GM19025 (cell line): ENCODE data around the gene MEF2A.
"Not testable (repeated sequence)": the region's sequence is repeated elsewhere in the genome, so short reads cannot be mapped to it uniquely, and the experiment has no call there.

Experiments used
- ATAC-seq: cut with Tn5 transposase; IDR thresholded peaks from one replicate; pipeline ENCODE4 v1.9.1; 2021; ENCODE audit warnings: mild to moderate bottlenecking, low read depth, moderate library complexity; ENCODE audit not compliant: unreplicated experiment

MEF2A gene

DNA sequence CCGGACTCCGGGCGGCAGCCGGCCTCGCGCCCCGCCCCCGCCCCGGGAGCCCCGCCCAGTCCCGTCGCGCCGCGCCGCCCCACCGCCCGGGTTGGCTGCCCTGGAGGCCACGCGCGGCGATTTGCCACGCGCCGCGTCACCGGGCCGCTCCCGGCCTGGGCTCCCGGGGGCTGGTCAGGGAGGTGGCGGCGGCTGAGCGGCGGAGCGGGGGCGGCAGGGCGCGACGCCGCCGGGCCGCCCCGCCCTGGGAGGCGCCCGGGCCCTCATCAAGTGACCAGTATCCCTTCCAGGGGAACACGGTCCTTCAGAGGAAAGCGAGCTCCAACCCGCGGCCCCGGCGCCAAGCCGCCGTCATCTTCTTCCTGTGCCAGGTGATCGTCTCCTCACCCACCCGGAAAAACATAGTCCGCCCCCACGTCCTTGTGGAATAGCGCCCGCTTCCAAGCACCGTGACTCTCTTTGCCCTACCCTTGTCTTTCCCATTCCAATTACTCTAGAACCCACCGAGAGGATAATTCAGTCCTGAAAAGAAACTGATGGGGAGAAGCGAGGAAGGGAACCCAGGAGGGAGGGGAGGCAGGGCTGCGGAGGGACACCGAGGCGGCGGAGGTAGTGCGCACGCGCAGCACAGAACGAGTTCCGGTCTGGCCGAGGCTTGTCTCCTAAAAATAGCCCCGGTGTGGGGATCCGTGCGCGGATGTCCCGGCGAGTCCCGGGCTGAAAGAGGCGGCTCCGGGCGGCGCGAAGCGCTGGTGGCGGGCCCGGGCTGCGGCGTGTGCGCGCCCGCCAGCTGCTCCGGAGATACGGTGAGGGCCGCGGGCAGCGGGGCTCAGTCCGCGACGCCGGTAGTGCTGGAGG is at the start of gene MEF2A:
Gene MEF2A (plus strand): TSS at position 686 of the 858 bp plus-strand sequence. CDS start 67,136 bp downstream, outside the sequence.
- peak; percentile 65 for ATAC-seq

DNA sequence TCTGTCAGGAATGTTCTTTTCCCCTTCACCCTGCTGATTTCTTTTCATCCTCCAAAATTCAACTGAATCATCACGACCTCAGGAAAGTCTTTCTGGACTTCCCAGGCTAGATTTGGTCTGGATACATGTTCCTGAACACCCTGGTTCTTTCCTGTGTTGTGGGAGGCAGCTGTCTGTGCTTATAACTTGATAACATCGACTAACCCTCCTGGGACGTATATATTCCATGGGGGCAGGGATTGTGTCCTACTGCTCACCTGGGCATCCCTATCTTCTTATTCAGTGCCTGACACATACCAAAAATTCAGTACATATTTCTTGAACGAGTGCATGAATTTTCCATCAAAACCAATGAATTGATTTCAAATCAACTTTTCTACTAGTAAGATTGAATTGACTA is 47.6 kb upstream of the MEF2A start:
- no peak for ATAC-seq

DNA sequence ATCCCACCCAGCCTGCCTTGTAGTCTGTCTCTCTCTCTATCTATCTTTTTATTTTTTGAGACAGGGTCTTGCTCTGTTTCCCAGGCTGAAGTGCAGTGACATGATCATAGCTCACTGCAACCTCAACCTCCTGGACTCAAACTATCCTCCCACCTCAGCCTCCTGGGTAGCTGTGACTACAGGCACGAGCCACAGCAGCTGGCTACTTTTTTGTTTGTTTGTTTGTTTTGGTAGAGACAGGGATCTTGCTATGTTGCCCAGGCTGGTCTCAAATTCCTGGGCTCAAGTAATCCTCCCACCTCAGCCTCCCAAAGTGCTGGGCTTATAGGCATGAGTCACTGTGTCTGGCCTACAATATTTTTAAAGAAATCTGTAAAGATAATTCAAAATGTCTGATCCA is 46.4 kb upstream of the MEF2A start:
- ATAC-seq = not testable (repeated sequence)

DNA sequence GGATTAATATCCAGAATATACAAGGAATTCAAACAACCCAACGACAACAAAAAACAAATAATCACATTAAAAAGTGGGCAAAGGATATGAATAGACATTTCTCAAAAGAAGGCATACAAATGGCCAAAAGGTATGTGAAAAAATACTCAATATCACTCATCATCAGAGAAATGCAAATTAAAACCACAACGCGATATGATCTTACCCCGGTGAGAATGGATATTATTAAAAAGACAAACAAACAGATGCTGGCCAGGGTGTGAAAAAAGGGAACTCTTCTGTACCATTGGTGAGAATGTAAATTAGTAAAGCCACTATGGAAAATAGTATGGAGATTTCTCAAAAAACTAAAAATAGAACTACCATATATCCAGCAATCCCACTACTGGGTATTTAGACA is 43.5 kb upstream of the MEF2A start:
- no peak for ATAC-seq

DNA sequence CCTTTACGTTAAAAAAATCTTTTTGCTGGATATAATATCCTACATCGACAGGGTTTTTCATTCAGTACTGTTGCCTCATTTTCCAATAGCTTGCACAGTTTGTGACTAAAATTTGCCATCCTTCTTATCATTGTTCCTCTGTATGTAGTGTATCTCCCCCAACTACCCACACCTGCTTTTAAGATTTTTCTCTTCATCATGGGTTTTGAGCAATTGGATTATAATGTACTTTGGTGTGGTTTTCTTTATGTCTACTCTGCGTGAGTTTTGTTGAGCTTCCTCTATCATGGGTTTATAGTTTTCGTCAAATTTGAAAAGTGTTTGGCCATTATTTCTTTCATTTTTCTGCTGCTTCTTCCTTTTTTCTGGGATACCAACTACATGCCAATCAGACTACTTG is 39.6 kb upstream of the MEF2A start:
- ATAC-seq = no peak

DNA sequence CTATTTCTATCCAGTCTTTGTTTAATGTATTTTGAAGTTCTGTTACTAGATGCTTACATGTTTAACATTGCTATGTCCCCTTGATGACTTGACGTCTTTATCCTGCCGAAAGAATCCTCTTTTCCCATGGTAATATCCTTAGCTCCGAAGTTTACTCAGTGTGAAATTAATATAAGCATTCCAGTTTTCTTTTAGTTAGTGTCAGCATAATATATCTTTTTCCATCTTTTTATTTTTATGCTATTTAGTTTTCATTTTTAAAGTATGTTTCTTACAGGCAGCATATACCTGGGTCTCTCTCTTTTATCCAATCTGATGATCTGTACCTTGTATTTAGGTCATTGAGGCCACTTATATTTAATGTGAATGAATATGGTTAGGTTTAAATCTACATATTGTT is 39.1 kb upstream of the MEF2A start:
- ATAC-seq = no peak

DNA sequence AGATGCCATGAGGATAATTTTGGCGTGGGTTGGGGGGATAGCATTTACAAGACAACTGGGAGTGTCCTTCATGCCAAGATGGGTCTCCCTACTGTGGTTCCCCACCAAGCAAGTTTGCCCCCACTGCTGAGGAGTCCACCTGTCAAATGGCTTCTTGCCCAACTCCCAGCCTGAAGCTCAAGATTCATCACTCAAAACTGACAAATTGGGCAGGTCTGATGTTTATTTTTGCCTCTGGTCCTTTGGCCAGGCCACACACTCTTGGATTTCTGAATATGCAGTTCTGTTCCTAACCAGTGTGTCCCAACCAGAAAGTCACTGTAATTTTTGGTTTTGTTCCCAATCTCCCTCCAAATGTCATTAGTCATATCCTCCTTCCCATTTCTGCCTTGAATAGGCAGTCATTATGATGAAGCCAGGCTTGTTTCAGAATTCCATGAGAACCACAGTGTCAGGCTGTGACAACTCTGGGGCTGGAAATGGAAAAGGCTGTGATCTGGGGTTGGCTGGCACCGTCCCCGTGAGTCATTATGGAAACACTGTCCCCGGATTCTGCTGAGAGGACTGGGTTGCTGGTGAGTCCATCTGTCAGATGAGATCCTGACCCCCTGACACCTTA is 29.3 kb upstream of the MEF2A start:
- no peak for ATAC-seq

DNA sequence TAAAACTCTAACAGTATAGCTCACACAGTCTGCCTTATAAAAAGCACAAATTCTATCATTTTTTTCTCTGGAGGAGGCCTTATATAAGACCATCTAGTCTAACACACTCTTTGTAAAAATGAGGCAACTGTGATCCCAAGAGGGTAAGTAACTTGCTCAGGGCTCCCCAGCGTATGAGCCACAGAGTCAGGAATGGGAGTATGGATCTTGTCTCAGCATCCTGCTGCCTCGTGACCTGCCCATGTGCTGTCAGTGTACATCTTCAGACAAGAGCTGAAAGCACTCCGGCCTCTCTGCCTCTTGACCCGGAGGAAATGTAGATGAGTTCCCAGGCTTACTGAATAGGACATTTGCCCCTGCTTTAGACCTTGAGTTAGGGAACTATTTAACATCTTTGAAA is 28.4 kb upstream of the MEF2A start:
- ATAC-seq = no peak

DNA sequence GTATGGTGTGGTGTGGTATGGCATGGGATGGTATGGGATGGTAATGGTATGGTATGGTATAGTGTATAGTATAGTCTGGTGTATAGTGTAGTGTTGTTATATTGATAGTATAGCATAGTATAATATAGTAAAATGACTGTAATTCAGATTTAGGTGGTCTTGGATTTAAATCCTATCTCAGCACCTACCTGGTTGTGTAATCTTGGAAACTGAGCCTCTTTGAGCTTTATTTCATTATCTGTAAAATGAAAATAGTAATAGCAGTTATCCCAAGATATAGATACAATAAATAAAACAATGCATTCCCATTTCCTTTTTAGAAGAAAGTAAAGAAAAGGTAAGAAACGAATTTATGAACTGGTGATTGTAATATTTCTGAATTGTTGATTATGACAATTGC is 27.5 kb upstream of the MEF2A start:
- no peak for ATAC-seq

DNA sequence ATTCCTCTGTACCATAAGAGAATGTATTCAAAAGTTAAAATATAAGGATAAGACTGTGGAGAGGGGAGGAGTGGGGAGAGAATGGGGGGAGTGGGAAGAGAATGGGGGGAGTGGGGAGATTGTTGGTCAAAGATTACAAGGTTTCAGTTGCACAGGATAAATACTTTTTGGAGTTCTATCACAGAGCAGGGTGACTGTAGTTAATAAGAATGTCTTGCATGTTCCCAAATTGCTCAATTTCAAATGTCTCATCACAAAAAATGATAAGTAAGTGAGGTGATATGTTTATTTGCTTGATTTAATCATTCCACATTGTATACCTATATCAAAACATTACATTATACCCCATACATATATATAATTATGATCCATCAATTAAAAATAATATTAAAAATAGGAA is 23.0 kb upstream of the MEF2A start:
- no peak for ATAC-seq

DNA sequence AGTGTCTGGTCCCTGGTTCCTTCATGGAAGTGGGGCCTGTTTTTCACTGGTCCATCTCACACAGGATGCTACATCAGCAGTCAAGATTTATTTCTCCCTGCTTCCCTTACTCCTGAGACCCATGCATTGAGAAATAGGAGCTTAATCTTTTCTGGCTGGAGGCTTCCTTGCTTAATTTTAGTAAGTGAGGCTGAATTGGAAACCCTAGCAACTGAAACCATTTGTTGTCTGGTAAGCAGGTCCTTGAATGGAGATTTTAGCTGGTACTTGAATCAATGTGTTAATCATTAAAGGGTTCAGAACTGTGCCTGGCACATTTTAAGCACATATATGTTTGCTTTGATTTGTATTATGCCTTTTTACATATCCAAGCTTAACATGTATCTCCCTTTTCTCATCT is 20.2 kb upstream of the MEF2A start:
- ATAC-seq = no peak

DNA sequence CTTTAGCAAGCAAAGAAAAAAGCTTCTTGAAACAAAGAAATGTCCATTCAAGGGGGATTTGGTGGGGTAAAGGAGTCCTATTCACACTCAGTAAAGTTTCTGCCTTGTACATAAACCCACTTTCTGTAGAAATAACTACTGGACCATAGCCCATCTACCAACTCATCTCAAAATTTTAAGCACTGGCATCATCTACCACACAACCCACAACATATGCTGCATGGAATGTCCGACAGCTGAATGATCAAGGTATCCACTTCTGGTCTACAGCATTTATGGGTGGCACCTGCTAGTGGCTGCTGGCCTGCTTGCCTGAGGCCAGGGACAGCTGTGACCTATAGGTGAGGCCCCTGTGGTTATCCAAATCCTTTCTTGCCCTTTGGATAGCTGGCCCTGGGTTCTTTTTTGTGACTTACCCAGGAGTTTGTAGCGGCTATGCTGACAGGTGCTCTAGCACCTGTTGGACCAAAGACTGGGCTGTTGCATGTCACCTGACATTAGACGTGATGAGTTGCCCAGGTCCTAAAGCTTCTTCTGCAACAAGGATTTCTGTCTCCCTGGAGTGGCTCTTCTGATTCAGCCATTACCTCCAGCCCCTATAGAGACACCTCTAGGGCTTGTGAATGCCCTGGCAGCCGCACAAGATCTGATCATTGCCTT is 19.2 kb upstream of the MEF2A start:
- ATAC-seq = no peak

DNA sequence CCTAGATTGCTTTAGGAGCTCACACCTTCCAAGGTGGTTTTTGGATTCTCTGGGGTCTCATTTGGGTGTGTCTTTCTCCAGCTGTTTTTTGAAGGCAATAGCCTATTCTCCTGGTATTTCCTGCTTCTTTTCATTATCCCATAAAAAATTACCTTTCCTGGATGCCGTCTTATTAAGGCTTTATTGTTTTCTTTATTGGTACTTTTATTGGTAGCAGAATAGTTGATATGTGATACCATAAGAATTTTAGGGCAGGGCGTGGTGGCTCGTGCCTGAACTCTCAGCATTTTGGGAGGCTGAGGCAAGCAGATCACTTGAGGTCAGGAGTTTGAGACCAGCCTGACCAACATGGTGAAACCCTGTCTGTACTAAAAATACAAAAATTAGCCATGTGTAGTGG is 18.3 kb upstream of the MEF2A start:
- ATAC-seq = no peak

DNA sequence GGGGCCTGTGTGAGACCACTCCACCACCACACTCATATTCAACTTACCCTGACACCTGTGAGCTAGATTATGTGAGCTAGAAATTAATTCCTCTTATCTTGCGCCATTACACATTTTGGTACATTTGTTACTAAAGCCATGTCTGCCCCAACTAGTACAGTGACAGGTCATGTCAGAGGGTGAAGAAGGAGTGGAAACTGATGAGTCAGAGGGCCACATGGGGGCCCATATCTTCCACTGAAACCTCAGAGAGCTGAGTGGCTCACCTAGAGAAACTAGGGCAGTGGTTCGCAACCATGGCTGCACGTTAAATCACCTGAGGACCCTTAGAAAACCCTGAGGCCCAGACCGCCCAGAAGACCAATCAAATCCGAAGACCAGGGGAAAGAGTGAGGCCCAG is 15.7 kb upstream of the MEF2A start:
- ATAC-seq = no peak

DNA sequence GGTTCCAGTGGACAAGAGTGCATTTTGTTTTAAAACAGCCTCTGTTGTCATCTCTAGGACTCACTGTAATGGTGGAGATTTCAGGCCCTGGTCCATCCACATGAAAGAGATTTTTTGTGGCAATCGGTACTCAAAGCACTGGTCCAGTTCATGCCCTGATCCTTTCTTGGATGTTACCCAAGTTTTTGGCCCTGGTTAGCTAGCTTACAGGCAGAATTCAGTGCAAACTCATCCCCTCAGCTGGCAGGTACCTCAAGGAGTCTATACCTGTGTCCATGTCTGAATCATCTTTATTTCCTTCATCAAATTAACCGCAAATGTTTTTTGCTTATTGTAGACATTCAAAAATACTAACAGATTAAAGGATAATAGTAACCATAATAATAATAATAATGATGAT is 13.7 kb upstream of the MEF2A start:
- ATAC-seq = no peak

DNA sequence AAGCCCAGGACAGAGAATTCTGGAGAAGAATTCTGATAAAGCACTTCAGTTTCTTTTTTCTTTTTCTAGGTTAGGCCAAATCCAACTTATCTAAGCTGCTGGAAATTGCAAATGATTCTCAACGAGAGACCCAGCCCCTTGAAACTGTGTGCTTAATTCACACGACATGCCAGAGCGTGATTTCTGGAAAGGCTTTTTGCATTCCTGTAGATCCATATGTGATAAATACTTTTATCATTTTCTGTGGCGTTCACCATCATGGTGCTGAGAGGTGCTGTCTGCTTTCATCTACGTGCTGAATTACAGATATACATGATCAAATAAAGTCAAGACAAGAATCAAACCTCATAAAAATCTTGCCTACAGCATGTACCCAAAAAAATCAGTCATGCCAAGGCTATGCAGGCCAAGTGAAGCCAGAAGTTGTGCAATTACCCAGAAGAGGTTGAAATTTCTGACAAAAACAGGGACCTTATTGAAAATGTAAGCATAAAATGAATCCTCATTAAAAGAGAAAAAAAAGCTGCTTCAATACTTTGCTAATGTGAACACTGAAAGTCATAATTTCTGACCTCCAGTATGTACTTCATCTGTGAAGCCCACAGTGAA is 10.8 kb upstream of the MEF2A start:
- no peak for ATAC-seq

DNA sequence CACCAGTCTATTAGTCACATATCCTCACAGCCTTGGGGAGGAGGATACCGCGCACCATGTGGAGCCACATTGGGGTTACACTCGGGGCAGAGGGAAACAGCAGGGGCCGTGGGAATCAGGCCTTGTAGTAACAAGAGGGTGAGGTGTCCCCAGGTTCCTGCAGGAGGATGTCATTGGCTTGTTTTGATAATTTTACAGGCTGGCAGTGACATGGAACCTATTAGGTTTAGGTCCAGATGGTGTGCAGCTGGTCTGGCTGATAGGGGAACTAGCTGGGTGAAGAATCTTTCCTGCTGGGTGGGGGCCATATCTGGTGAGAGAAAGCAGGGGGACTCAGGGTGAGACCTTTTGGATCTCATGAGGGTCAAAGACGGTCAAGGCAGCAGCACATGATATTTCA is 9.8 kb upstream of the MEF2A start:
- no peak for ATAC-seq

DNA sequence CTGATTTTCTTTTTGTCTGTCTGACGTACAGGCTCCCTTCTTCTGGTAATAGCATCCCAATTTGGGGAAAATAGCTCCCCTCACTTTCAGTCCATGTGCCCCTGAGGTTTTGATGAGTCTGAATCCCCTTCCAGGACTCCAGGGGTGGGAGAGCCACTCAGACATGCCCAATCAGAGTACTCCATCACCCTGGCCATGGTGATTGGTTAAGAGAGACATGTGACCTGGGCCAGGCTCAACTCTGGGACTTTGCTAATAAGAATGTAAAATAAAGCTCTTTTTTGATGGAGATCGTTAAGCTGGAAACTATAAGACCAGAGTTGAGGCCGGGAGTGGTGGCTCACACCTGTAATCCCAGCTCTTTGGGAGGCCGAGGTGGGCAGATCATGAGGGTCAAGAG is 9.2 kb upstream of the MEF2A start:
- no peak for ATAC-seq

DNA sequence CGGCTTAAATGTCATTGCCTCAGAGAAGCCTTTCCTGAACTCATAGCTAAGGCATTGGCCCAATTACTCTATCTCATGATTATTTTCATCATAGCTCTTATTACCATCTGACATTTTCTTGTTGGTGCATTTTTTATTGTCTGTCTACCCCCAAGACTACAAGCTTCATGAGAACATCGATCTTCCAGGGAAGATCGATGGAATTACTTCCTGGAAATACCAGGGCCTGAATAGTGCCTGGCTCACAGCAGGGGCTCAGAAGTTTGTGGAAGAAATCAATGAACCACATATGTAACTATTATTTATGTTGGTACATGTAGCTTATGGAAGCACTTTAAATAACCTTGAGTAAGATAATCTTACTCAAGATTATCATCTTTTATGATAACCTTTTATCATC is 7.7 kb upstream of the MEF2A start:
- ATAC-seq = no peak

DNA sequence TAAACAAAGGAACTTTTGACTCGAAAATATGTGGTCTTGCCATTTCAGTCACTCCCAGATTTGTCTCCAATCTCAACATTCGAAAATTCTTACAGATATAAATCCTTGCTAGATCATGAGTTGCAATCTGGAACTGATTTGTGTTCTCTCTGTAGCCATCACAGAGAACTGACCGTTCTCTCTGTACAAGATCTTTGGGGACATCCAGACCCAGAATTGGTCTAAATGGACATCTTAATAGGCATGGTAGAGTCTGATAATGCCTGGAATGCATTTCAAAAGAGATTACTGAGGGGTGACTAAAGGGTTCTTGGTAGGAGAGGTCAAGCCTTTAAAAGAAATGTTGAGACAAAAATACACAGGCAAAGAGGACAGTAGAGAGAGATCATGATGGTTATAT is 7.2 kb upstream of the MEF2A start:
- ATAC-seq = no peak

DNA sequence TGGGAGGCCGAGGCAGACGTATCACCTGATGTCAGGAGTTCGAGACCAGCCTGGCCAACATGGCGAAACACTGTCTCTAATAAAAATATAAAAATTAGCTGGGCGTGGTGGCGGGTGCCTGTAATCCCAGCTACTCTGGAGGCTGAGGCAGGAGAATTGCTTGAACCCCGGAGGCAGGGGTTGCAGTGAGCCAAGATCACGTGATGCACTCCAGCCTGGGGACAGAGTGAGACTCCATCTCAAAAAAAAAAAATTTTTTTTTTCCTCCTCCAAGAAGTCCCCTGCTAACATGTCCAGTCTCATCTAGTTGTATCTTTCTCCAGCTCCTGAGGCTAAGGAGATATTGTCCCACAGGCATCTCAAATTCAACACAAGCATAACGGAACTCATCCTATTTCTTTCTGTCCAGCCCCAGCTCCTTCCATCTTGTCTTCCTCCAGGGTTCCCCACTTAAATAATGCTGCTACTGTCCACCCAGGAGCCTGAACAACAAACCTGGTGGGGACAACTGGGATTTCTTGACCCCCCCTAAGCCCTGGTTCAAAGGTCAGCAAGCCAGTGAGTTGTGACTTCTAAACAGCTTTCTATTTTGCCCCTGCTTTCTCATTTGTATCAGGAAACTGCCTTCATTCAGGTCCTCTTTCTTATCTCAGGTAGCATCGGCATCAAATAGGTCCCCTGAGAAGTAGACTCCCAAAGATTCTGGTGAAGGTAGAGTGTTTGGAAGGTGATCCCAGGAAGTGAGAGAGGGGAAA is 4.1 kb upstream of the MEF2A start:
- ATAC-seq = no peak
